ENCODE results near the gene DAAM2. TPM values are rescaled to one million over a fixed set of nuclear protein-coding genes. Genes with fewer than 3 reads are reported as not detected.

DAAM2 gene
- total RNA-seq, 1 donor from 2014 or later: 31.8 TPM

GRCh38 chr6:39891353-39891752 lies 99.2 kb downstream of the DAAM2 start:
- no peaks in the 10 kb centered on the region for H3K27me3 ChIP-seq (ENCODE audit: control insufficient read depth in 3 of 3, insufficient read depth in 3 of 3, low read length in 3 of 3)
- peaks cover 0 to 12% (median 5%) of the 10 kb centered on the region in 3 donors for H3K36me3 ChIP-seq (ENCODE audit: control insufficient read depth in 3 of 3, insufficient read depth in 3 of 3, low read length in 3 of 3)
- H3K9me3 ChIP-seq (ENCODE audit: control insufficient read depth in 3 of 3, low read length in 3 of 3): no peaks in the 10 kb centered on the region
- no peak overlapping the region for H3K9ac ChIP-seq (ENCODE audit: low read depth in 1 of 3, low read length in 3 of 3)
- H3K27ac ChIP-seq (ENCODE audit: low read depth, low read length): no peak overlapping the region
- H3K4me3 ChIP-seq (ENCODE audit: low read length in 3 of 3): no peak overlapping the region
- H3K4me1 ChIP-seq (ENCODE audit: control insufficient read depth in 3 of 3, insufficient read depth in 3 of 3, low read length in 3 of 3): peaks cover 14 to 27% (median 22%) of the 10 kb centered on the region in 3 donors

GRCh38 chr6:39891976-39892375 lies 99.8 kb downstream of the DAAM2 start:
- no peaks in the 10 kb centered on the region for H3K9me3 ChIP-seq (ENCODE audit: control insufficient read depth in 3 of 3, low read length in 3 of 3)
- no peak overlapping the region for H3K9ac ChIP-seq (ENCODE audit: low read depth in 1 of 3, low read length in 3 of 3)
- no peaks in the 10 kb centered on the region for H3K27me3 ChIP-seq (ENCODE audit: control insufficient read depth in 3 of 3, insufficient read depth in 3 of 3, low read length in 3 of 3)
- no peak overlapping the region for H3K27ac ChIP-seq (ENCODE audit: low read depth, low read length)
- H3K36me3 ChIP-seq (ENCODE audit: control insufficient read depth in 3 of 3, insufficient read depth in 3 of 3, low read length in 3 of 3): peaks cover 0 to 15% (median 9%) of the 10 kb centered on the region in 3 donors
- peaks cover 14 to 21% (median 18%) of the 10 kb centered on the region in 3 donors for H3K4me1 ChIP-seq (ENCODE audit: control insufficient read depth in 3 of 3, insufficient read depth in 3 of 3, low read length in 3 of 3)
- no peak overlapping the region for H3K4me3 ChIP-seq (ENCODE audit: low read length in 3 of 3)

GRCh38 chr6:39892490-39893129 lies 100.4 kb downstream of the DAAM2 start:
- H3K9ac ChIP-seq (ENCODE audit: low read depth in 1 of 3, low read length in 3 of 3): no peak overlapping the region
- peaks cover 0 to 21% (median 11%) of the 10 kb centered on the region in 3 donors for H3K36me3 ChIP-seq (ENCODE audit: control insufficient read depth in 3 of 3, insufficient read depth in 3 of 3, low read length in 3 of 3)
- no peaks in the 10 kb centered on the region for H3K27me3 ChIP-seq (ENCODE audit: control insufficient read depth in 3 of 3, insufficient read depth in 3 of 3, low read length in 3 of 3)
- H3K4me3 ChIP-seq (ENCODE audit: low read length in 3 of 3): no peak overlapping the region
- peaks cover 8 to 16% (median 12%) of the 10 kb centered on the region in 3 donors for H3K4me1 ChIP-seq (ENCODE audit: control insufficient read depth in 3 of 3, insufficient read depth in 3 of 3, low read length in 3 of 3)
- H3K27ac ChIP-seq (ENCODE audit: low read depth, low read length): no peak overlapping the region
- H3K9me3 ChIP-seq (ENCODE audit: control insufficient read depth in 3 of 3, low read length in 3 of 3): no peaks in the 10 kb centered on the region

GRCh38 chr6:39893286-39893685 lies 101.1 kb downstream of the DAAM2 start:
- H3K4me1 ChIP-seq (ENCODE audit: control insufficient read depth in 3 of 3, insufficient read depth in 3 of 3, low read length in 3 of 3): peaks cover 1 to 9% (median 5%) of the 10 kb centered on the region in 3 donors
- no peak overlapping the region for H3K4me3 ChIP-seq (ENCODE audit: low read length in 3 of 3)
- H3K27ac ChIP-seq (ENCODE audit: low read depth, low read length): no peak overlapping the region
- H3K27me3 ChIP-seq (ENCODE audit: control insufficient read depth in 3 of 3, insufficient read depth in 3 of 3, low read length in 3 of 3): no peaks in the 10 kb centered on the region
- H3K9me3 ChIP-seq (ENCODE audit: control insufficient read depth in 3 of 3, low read length in 3 of 3): no peaks in the 10 kb centered on the region
- no peak overlapping the region for H3K9ac ChIP-seq (ENCODE audit: low read depth in 1 of 3, low read length in 3 of 3)
- peaks cover 3 to 27% (median 13%) of the 10 kb centered on the region in 3 donors for H3K36me3 ChIP-seq (ENCODE audit: control insufficient read depth in 3 of 3, insufficient read depth in 3 of 3, low read length in 3 of 3)

GRCh38 chr6:39896701-39897100 lies 104.5 kb downstream of the DAAM2 start:
- Histone ChIP-seq H3K9me3 (ENCODE audit: control insufficient read depth in 3 of 3, low read length in 3 of 3) (no peaks in the 10 kb centered on the region), H3K36me3 (ENCODE audit: control insufficient read depth in 3 of 3, insufficient read depth in 3 of 3, low read length in 3 of 3) (peaks cover 14 to 41% (median 31%) of the 10 kb centered on the region in 3 donors), H3K27ac (ENCODE audit: low read depth, low read length) (no peak overlapping the region), H3K27me3 (ENCODE audit: control insufficient read depth in 3 of 3, insufficient read depth in 3 of 3, low read length in 3 of 3) (no peaks in the 10 kb centered on the region), H3K9ac (ENCODE audit: low read depth in 1 of 3, low read length in 3 of 3) (peak overlapping the region in 1 of 3 donors; percentile 10), H3K4me3 (ENCODE audit: low read length in 3 of 3) (no peak overlapping the region), H3K4me1 (ENCODE audit: control insufficient read depth in 3 of 3, insufficient read depth in 3 of 3, low read length in 3 of 3) (no peaks in the 10 kb centered on the region)

- H3K4me1 ChIP-seq (ENCODE audit: control insufficient read depth in 3 of 3, insufficient read depth in 3 of 3, low read length in 3 of 3): no peaks in the 10 kb centered on the region
- H3K27me3 ChIP-seq (ENCODE audit: control insufficient read depth in 3 of 3, insufficient read depth in 3 of 3, low read length in 3 of 3): no peaks in the 10 kb centered on the region
- H3K27ac ChIP-seq (ENCODE audit: low read depth, low read length): no peak overlapping the region
- H3K9ac ChIP-seq (ENCODE audit: low read depth in 1 of 3, low read length in 3 of 3): no peak overlapping the region
- peaks cover 18 to 38% (median 30%) of the 10 kb centered on the region in 3 donors for H3K36me3 ChIP-seq (ENCODE audit: control insufficient read depth in 3 of 3, insufficient read depth in 3 of 3, low read length in 3 of 3)
- no peak overlapping the region for H3K4me3 ChIP-seq (ENCODE audit: low read length in 3 of 3)
- no peaks in the 10 kb centered on the region for H3K9me3 ChIP-seq (ENCODE audit: control insufficient read depth in 3 of 3, low read length in 3 of 3)
Measured at GRCh38 chr6:39897698-39898097, 105.5 kb downstream of the DAAM2 start.

- H3K4me1 ChIP-seq (ENCODE audit: control insufficient read depth in 3 of 3, insufficient read depth in 3 of 3, low read length in 3 of 3): no peaks in the 10 kb centered on the region
- no peaks in the 10 kb centered on the region for H3K27me3 ChIP-seq (ENCODE audit: control insufficient read depth in 3 of 3, insufficient read depth in 3 of 3, low read length in 3 of 3)
- no peaks in the 10 kb centered on the region for H3K9me3 ChIP-seq (ENCODE audit: control insufficient read depth in 3 of 3, low read length in 3 of 3)
- H3K9ac ChIP-seq (ENCODE audit: low read depth in 1 of 3, low read length in 3 of 3): no peak overlapping the region
- H3K4me3 ChIP-seq (ENCODE audit: low read length in 3 of 3): no peak overlapping the region
- no peak overlapping the region for H3K27ac ChIP-seq (ENCODE audit: low read depth, low read length)
- peaks cover 19 to 43% (median 33%) of the 10 kb centered on the region in 3 donors for H3K36me3 ChIP-seq (ENCODE audit: control insufficient read depth in 3 of 3, insufficient read depth in 3 of 3, low read length in 3 of 3)
Measured at GRCh38 chr6:39898625-39899024, 106.4 kb downstream of the DAAM2 start.

GRCh38 chr6:39899554-39900295 lies 107.5 kb downstream of the DAAM2 start:
- H3K4me1 ChIP-seq (ENCODE audit: control insufficient read depth in 3 of 3, insufficient read depth in 3 of 3, low read length in 3 of 3): no peaks in the 10 kb centered on the region
- H3K27ac ChIP-seq (ENCODE audit: low read depth, low read length): no peak overlapping the region
- peaks cover 19 to 51% (median 36%) of the 10 kb centered on the region in 3 donors for H3K36me3 ChIP-seq (ENCODE audit: control insufficient read depth in 3 of 3, insufficient read depth in 3 of 3, low read length in 3 of 3)
- no peaks in the 10 kb centered on the region for H3K9me3 ChIP-seq (ENCODE audit: control insufficient read depth in 3 of 3, low read length in 3 of 3)
- no peak overlapping the region for H3K9ac ChIP-seq (ENCODE audit: low read depth in 1 of 3, low read length in 3 of 3)
- H3K27me3 ChIP-seq (ENCODE audit: control insufficient read depth in 3 of 3, insufficient read depth in 3 of 3, low read length in 3 of 3): no peaks in the 10 kb centered on the region
- H3K4me3 ChIP-seq (ENCODE audit: low read length in 3 of 3): no peak overlapping the region

GRCh38 chr6:39901116-39901655 lies 109.0 kb downstream of the DAAM2 start:
- Histone ChIP-seq H3K4me3 (ENCODE audit: low read length in 3 of 3) (no peak overlapping the region), H3K27ac (ENCODE audit: low read depth, low read length) (no peak overlapping the region), H3K9ac (ENCODE audit: low read depth in 1 of 3, low read length in 3 of 3) (no peak overlapping the region), H3K9me3 (ENCODE audit: control insufficient read depth in 3 of 3, low read length in 3 of 3) (no peaks in the 10 kb centered on the region), H3K27me3 (ENCODE audit: control insufficient read depth in 3 of 3, insufficient read depth in 3 of 3, low read length in 3 of 3) (no peaks in the 10 kb centered on the region), H3K4me1 (ENCODE audit: control insufficient read depth in 3 of 3, insufficient read depth in 3 of 3, low read length in 3 of 3) (no peaks in the 10 kb centered on the region), H3K36me3 (ENCODE audit: control insufficient read depth in 3 of 3, insufficient read depth in 3 of 3, low read length in 3 of 3) (peaks cover 26 to 57% (median 46%) of the 10 kb centered on the region in 3 donors)

GRCh38 chr6:39901670-39902069 lies 109.5 kb downstream of the DAAM2 start:
- Histone ChIP-seq H3K27me3 (ENCODE audit: control insufficient read depth in 3 of 3, insufficient read depth in 3 of 3, low read length in 3 of 3) (no peaks in the 10 kb centered on the region), H3K9ac (ENCODE audit: low read depth in 1 of 3, low read length in 3 of 3) (no peak overlapping the region), H3K9me3 (ENCODE audit: control insufficient read depth in 3 of 3, low read length in 3 of 3) (no peaks in the 10 kb centered on the region), H3K27ac (ENCODE audit: low read depth, low read length) (no peak overlapping the region), H3K4me1 (ENCODE audit: control insufficient read depth in 3 of 3, insufficient read depth in 3 of 3, low read length in 3 of 3) (no peaks in the 10 kb centered on the region), H3K36me3 (ENCODE audit: control insufficient read depth in 3 of 3, insufficient read depth in 3 of 3, low read length in 3 of 3) (peaks cover 31 to 59% (median 49%) of the 10 kb centered on the region in 3 donors), H3K4me3 (ENCODE audit: low read length in 3 of 3) (no peak overlapping the region)
